K562 (cell line): Measurements from ENCODE around the gene ATP5PD. TPM values are rescaled to one million over a fixed set of nuclear protein-coding genes. Genes with fewer than 3 reads are reported as not detected.

Experiments
- CEBPZ ChIP-seq: fragments of 150-350 bp; IDR thresholded peaks from 2 replicates; pipeline ENCODE4 v1.6.1; 2014; ENCODE audit warnings: low read depth, mild to moderate bottlenecking, low read length, borderline replicate concordance
- EGR1 ChIP-seq: fragments of 450-650 bp; conservative IDR thresholded peaks from 2 replicates; pipeline ENCODE4 v1.6.1; 2017; ENCODE audit warnings: mild to moderate bottlenecking
- FOXK2 ChIP-seq, 2 experiments: fragments of 450-650 bp; IDR thresholded peaks in 1 of 2; conservative IDR thresholded peaks in 1 of 2; 2 replicates each; pipeline ENCODE4 v1.6.1; 2016; ENCODE audit warnings: low read depth in 2 of 2, mild to moderate bottlenecking in 1 of 2
- FUS ChIP-seq: fragments of 200-400 bp; formaldehyde crosslinking; optimal IDR thresholded peaks from 2 replicates; pipeline ENCODE3; 2017; ENCODE audit warnings: low read depth, low read length
- HNRNPK ChIP-seq: fragments of 200-400 bp; formaldehyde crosslinking; IDR thresholded peaks from one replicate; pipeline ENCODE4 v1.6.1; 2018; ENCODE audit warnings: mild to moderate bottlenecking, low read depth, low read length; ENCODE audit not compliant: poor library complexity, severe bottlenecking
- POU5F1 ChIP-seq: fragments of 150-350 bp; IDR thresholded peaks from 2 replicates; pipeline ENCODE4 v1.6.1; 2014; ENCODE audit warnings: borderline replicate concordance, low read length, low read depth, mild to moderate bottlenecking; ENCODE audit not compliant: partially characterized antibody
- RAD51 ChIP-seq: fragments of 450-650 bp; IDR thresholded peaks from 2 replicates; pipeline ENCODE4 v1.7.1; 2016; ENCODE audit warnings: low read depth, mild to moderate bottlenecking, borderline replicate concordance
- RBM14 ChIP-seq: fragments of 200-400 bp; formaldehyde crosslinking; IDR thresholded peaks from 2 replicates; pipeline ENCODE4 v1.6.1; 2018; ENCODE audit warnings: low read depth, mild to moderate bottlenecking, low read length, moderate library complexity, borderline replicate concordance; ENCODE audit not compliant: insufficient read depth
- REST ChIP-seq, 2 experiments: fragments of 450-650 bp; formaldehyde crosslinking in 1 of 2; IDR thresholded peaks; 2 replicates each; pipeline versions ENCODE4 v1.4.0 to v1.6.1; 2014 to 2020; ENCODE audit warnings: mild to moderate bottlenecking in 2 of 2, borderline replicate concordance in 1 of 2, low read depth in 1 of 2
- SMARCA4 ChIP-seq: fragments of 450-650 bp; IDR thresholded peaks from 2 replicates; pipeline ENCODE4 v1.6.1; 2016
- polyA plus RNA-seq, 8 experiments: library from polyadenylated mRNA; depleted of rRNA in 4 of 8; stranded (reverse) in 5 of 8; unstranded in 3 of 8; fragments of >200 nt; fragmentation: Nextera tagmentation in 2 of 8; fragmentation: Illumina TruSeq in 1 of 8; extraction: Ambion mirVana in 2 of 8; extraction: Trizol in 1 of 8; gene quantifications; 2 replicates each; pipeline versions ENCODE4 v1.2.1 to v1.2.3, GENCODE V29; 2011 to 2014; ENCODE audit warnings: inconsistent platforms in 1 of 8, missing spikeins in 1 of 8
- total RNA-seq, 7 experiments: library from RNA; depleted of rRNA in 6 of 7; stranded (reverse); fragments of >200 nt in 6 of 7; fragmentation: Illumina TruSeq in 2 of 7; extraction: Trizol in 2 of 7; gene quantifications; 2 replicates each; pipeline versions ENCODE4 v1.2.1 to v1.2.3, GENCODE V29; 2011 to 2021; ENCODE audit warnings: low replicate concordance in 1 of 7

ATP5PD gene
- total and polyA plus RNA-seq, 9 of the 15 experiments (the other 6 are each of a cell fraction or from before 2014, with no cell fraction given) = 271 to 828 (median 432) TPM

- TF ChIP-seq REST (IDR thresholded peaks at IDR 0.05; ENCODE audit: borderline replicate concordance) (peak; percentile 23; the same call in 1 of the 2 replicates), REST (CRISPR knock-in tag; IDR thresholded peaks at IDR 0.05; ENCODE audit: low read depth) (no peak), HNRNPK (no peak), SMARCA4 (no peak; the same call in 1 of the 2 replicates), RBM14 (no peak), FUS (no peak), FOXK2 (conservative IDR thresholded peaks at IDR 0.05 in 1 of 2, IDR thresholded peaks at IDR 0.05 in 1 of 2; ENCODE audit: low read depth in 2 of 2) (peak; percentile 23 to 57; a peak in 1 of 4 replicates), CEBPZ (no peak), EGR1 (no peak), POU5F1 (no peak), RAD51 (no peak)
These were observed 39.9 kb upstream of the ATP5PD start (continued) for GRCh38 chr17:75086496-75087181.
